ENCODE results near the gene NTM.

Gene NTM

DNA sequence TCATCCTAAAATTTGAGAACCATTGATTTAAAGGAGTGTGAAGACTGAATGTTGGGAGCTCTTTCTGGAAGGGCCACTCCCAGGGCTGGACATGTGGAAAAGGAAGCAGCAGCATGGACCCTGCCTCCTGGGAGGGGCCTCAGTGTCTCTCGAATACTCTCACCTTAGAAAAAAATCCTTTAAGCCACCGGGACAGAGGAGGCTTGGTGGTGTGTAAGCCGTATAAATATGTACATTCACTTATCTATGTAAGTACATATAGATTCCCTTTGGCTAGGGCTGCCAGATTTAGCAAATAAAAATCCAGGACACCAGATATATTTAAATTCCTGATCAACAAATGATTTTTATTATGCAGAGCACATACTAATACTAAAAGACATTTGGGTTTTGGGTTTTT, 17.6 kb downstream of the NTM start:
- no peak for DNase-seq (ENCODE audit: extremely low read depth, low read depth)
- no peak for TF ChIP-seq CTCF (IDR thresholded peaks at IDR 0.05; ENCODE audit: low read depth, low read length)

DNA sequence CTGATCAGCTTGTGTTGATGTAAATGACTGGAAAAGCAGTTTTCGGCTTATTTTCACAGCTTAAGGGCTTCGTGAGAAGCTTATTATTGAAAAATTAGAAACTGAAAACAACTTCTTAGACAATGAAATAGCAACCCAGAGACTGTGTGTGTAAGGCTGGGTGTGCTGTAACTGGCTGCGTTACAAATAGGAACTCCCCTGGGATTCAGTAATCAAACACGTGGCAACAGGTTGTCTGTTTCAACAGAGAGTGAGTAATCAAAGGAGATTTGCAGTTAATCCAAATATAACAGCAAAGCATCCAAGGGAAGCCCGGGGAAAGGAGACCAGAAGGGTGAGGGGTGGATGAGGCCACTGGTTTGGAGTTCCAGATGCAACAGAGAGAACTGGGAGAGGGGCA, 19.2 kb downstream of the NTM start:
- no peak for DNase-seq (ENCODE audit: extremely low read depth, low read depth)
- TF ChIP-seq CTCF (IDR thresholded peaks at IDR 0.05; ENCODE audit: low read depth, low read length): no peak

DNA sequence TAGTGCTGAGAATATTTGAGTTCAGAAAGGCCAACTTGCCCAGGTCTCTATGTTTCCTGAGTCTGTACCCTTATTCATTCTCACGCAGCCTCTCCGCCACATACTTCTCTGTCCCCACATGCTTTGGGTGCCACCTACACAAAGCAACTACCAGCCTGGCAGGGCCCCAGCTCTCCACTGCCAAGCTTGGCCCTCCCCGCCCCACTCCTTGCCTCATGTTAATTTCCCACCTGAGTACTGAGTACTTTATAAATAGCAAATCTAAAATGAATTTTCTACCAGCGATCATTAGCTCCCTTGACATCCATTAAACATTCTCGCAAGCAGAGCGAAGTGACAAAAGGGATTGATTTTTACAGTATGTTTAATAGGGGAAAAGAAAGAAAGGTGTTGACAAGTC, 20.8 kb downstream of the NTM start:
- no peak for TF ChIP-seq CTCF (IDR thresholded peaks at IDR 0.05; ENCODE audit: low read depth, low read length)
- no peak for DNase-seq (ENCODE audit: extremely low read depth, low read depth)

DNA sequence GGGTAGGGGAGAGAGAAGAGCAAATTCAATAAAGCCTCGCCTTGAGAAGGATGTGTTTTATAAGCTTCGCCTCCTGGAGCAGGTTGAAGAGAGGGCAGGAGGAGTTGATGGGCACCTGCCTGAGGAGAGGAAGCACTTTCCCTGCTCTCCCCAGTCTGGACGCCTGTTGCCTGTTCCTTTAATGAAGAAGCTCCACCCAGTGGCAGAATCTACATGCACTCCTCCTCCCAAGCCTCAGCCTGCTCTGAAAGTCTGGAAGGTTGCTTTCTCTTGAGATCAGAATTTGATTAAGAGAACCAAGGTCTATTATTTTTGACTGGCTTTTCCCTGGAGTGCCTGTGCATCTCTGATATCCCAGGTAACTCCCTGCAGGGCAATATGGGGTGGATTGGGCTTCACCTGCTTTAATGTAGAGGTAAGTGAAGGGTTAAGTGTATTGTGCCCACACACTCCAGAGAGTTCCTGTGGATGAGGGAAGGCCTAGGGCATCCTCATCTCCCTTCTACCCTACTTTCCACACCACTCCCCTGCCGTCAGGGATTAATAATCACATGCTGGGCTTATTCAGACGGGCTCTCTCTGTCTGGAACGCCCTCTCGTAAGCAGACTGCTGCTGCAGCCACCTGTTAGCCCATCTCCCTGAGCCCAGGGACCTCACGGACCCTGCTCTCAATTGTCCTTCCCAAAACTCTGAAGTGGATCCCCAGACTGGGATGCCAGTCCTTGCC, 22.3 kb downstream of the NTM start:
- no peak for DNase-seq (ENCODE audit: extremely low read depth, low read depth)

DNA sequence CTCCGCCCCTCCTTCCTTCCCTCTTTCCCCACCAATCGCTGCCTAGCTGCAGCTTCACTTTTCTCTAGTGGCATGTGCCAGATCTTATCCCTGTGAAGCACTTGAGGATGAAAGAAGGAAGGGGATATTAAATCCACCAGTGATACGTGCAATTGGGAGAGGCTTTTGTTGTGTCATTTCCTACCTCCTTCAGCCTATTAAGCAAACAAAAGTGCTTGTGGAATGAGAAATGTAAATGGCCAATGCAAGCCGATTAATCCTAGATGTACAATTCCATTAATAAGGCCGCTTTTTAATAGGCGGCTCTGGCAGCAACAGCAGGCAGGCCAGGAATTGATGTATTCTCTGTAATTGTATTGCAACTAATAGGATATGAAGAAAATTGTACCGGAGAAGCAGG, 23.3 kb downstream of the NTM start:
- TF ChIP-seq CTCF (IDR thresholded peaks at IDR 0.05; ENCODE audit: low read depth, low read length): no peak
- DNase-seq (ENCODE audit: extremely low read depth, low read depth): no peak

More for the DNA sequence above, 22.3 kb downstream of the NTM start:
- no peak for TF ChIP-seq CTCF (IDR thresholded peaks at IDR 0.05; ENCODE audit: low read depth, low read length)

DNA sequence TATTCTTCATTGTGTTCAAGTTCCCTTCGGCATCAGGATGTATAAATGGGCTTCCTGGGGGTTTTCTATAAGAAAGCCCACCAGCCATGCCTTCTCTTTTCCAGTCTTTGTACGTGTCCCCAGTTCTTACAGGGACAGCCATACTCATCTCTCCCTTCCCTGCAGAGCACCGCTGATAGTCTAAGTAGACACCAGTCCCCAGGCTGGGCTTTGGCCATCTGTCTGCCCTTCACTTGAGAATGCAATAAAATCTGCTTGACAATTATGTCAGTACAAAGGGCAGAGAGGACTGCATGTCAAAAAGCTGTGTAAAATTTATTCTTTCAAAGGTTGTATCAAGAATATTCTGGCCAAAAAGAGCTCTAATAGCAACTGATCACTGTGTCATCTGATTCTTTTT, 27.3 kb downstream of the NTM start:
- TF ChIP-seq CTCF (IDR thresholded peaks at IDR 0.05; ENCODE audit: low read depth, low read length): no peak
- DNase-seq (ENCODE audit: extremely low read depth, low read depth): no peak

DNA sequence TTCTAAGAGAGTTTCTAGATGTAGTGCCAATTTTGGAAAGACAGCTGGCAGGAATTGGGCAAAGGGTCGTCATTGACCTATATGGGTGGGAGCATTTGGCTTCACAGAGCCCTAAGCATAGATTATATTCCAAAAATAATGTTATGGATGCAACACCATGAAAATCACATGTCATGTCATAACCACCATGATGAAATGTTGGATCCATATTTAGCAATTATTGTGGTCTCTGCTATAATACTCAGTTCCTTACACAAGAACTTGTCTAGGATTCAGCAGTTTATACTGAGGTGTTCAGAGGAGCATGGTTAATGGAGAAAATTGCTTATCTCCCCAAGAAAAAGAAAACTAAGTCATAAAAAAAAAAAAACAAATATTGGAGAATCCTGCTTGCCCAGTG, 31.6 kb downstream of the NTM start:
- TF ChIP-seq CTCF (IDR thresholded peaks at IDR 0.05; ENCODE audit: low read depth, low read length): no peak
- DNase-seq (ENCODE audit: extremely low read depth, low read depth): no peak

Measured in AG09319 (cell line).